Osteocyte (in vitro differentiated cells): ENCODE measurements around the gene EXOC3L4. TPM values are rescaled to one million over a fixed set of nuclear protein-coding genes. Genes with fewer than 3 reads are reported as not detected.

Experiments used
- DNase-seq: peaks from one replicate; pipeline ENCODE4 v3.0.0; 2021; ENCODE audit warnings: mixed read lengths; ENCODE audit not compliant: unreplicated experiment; ENCODE audit errors: extremely low spot score
- H3K27ac Mint-ChIP-seq: one replicate; pipeline ENCODE4 v1.8.0; 2021; ENCODE audit warnings: mild to moderate bottlenecking, mixed read lengths; ENCODE audit not compliant: unreplicated experiment
- H3K27me3 Mint-ChIP-seq: one replicate; pipeline ENCODE4 v1.8.0; 2021; ENCODE audit warnings: mixed read lengths; ENCODE audit not compliant: unreplicated experiment
- H3K36me3 Mint-ChIP-seq: one replicate; pipeline ENCODE4 v1.8.0; 2021; ENCODE audit warnings: mixed read lengths; ENCODE audit not compliant: unreplicated experiment
- H3K4me1 Mint-ChIP-seq: one replicate; pipeline ENCODE4 v1.8.0; 2021; ENCODE audit warnings: mixed read lengths; ENCODE audit not compliant: unreplicated experiment
- H3K4me3 Mint-ChIP-seq: one replicate; pipeline ENCODE4 v1.8.0; 2021; ENCODE audit warnings: mild to moderate bottlenecking, moderate library complexity, mixed read lengths; ENCODE audit not compliant: unreplicated experiment
- H3K9me3 Mint-ChIP-seq: one replicate; pipeline ENCODE4 v1.8.0; 2021; ENCODE audit warnings: mixed read lengths; ENCODE audit not compliant: unreplicated experiment
- total RNA-seq: library from RNA; stranded (reverse); gene quantifications from 2 replicates; pipeline ENCODE4 v1.2.1, GENCODE V29; 2021
- TF ChIP-seq, protein P1 (sequence below): fragments of 200-600 bp; sonication (generic); IDR thresholded peaks from 2 replicates; pipeline ENCODE4 v1.5.0; 2021; ENCODE audit warnings: antibody characterized with exemption, mild to moderate bottlenecking, moderate library complexity

The EXOC3L4 gene
- total RNA-seq, 1 donor from 2014 or later: 0.86 TPM

DNA sequence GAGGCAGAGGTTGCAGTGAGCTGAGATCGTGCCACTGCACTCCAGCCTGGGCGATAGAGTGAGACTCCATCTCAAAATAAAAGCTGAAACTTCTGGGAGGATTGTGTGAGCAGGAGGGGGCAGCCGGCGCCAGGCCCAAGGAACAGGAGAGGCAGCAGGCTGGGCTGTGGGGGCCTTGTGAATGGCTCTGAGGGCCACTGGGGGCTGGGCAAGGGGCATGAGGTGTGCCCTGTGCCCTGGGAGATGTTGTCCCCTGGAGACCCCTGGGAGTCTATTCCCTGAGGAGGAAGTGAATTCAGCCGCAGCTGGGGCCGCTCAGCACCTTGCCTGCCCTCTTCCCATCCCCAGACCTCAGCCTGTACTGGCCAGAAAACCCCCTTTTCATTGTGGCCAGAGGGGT, 5.6 kb upstream of the EXOC3L4 start:
- peaks cover 10% of the 10 kb centered on the region for H3K27me3 Mint-ChIP-seq
- no peak overlapping the region for H3K4me3 Mint-ChIP-seq
- TF ChIP-seq, protein P1, sequence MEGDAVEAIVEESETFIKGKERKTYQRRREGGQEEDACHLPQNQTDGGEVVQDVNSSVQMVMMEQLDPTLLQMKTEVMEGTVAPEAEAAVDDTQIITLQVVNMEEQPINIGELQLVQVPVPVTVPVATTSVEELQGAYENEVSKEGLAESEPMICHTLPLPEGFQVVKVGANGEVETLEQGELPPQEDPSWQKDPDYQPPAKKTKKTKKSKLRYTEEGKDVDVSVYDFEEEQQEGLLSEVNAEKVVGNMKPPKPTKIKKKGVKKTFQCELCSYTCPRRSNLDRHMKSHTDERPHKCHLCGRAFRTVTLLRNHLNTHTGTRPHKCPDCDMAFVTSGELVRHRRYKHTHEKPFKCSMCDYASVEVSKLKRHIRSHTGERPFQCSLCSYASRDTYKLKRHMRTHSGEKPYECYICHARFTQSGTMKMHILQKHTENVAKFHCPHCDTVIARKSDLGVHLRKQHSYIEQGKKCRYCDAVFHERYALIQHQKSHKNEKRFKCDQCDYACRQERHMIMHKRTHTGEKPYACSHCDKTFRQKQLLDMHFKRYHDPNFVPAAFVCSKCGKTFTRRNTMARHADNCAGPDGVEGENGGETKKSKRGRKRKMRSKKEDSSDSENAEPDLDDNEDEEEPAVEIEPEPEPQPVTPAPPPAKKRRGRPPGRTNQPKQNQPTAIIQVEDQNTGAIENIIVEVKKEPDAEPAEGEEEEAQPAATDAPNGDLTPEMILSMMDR: no peak
- peaks cover 3% of the 10 kb centered on the region for H3K4me1 Mint-ChIP-seq
- H3K36me3 Mint-ChIP-seq: no peaks in the 10 kb centered on the region
- no peak for DNase-seq
- no peaks in the 10 kb centered on the region for H3K9me3 Mint-ChIP-seq
- H3K27ac Mint-ChIP-seq: no peak overlapping the region

DNA sequence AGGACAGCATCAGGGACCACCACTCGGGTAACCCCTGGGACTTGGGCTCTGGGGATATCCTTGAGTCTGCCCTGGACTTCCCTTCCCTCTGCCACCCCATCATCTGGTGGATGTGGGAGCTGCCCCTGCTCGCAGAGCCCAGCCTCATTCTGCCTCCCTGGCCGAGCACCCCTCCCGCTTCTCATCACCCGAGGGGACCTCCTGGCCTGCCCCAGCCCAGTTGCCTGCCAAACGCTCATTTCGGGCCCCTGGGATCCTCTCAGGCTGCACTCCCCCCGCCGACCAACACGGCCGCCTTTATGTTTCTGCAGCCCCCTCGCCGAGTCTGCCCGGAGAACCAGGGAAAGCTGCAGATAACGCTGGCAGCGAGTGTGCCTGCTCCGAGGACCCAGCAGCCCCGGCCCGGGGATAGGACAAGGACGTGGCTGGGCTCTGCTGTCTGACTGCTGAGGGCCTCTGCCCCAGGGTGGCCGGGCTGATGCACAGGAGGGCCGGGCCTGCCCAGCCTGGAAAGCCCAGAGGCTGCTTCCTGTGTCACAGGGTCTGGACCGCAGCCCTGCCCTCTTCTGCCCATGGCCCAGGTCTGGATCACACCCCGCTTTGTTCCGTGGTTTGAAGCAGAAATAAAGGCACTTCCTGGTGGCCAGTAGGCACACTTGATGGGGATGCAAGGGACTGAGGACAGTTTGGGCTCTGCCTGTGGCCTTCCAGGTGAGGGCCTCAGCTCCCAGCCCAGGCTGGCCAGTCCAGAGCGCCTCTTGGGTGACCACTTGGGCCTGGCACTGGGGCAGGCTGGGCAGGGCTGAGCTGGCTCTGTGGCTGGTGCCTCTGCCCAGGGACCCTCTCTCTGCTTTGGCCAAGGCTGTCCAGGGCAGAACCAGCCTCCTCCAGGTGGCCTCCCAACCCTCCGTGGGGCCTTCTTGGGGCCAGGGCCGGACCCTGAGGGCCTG, 4.9 kb upstream of the EXOC3L4 start:
- Mint-ChIP-seq H3K4me3 (no peak overlapping the region), H3K4me1 (peaks cover 2% of the 10 kb centered on the region), H3K27me3 (peaks cover 8% of the 10 kb centered on the region), H3K27ac (no peak overlapping the region), H3K36me3 (no peaks in the 10 kb centered on the region), H3K9me3 (no peaks in the 10 kb centered on the region)
- TF ChIP-seq, protein P1: no peak
- DNase-seq: no peak

DNA sequence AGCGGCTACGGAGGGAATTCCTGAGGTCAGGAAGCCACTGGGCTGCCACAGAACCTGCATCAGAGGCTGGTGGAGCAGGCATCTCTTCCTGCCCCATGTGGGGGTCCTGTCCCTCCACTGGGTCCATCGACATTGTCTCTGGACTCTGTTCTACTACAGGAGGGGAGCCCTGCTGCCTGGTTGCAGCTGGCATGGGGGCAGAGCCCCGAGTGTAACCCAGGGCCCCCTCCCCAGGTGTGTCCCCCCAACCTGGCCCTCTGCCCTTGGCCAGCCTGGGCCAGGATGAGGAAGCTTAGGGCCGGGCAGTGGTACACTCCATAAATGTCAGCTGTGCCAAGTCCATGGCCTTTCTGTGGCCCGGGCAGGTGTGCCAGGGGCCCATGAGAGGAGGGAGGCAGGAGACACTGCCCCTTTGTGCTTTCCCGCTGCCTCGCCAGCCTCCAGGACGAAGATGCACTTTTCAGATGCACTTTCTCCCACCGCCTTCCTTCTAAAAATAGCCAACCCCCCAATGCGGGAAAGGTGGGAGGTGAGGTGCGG, 4.0 kb upstream of the EXOC3L4 start:
- no peak overlapping the region for H3K4me3 Mint-ChIP-seq

DNA sequence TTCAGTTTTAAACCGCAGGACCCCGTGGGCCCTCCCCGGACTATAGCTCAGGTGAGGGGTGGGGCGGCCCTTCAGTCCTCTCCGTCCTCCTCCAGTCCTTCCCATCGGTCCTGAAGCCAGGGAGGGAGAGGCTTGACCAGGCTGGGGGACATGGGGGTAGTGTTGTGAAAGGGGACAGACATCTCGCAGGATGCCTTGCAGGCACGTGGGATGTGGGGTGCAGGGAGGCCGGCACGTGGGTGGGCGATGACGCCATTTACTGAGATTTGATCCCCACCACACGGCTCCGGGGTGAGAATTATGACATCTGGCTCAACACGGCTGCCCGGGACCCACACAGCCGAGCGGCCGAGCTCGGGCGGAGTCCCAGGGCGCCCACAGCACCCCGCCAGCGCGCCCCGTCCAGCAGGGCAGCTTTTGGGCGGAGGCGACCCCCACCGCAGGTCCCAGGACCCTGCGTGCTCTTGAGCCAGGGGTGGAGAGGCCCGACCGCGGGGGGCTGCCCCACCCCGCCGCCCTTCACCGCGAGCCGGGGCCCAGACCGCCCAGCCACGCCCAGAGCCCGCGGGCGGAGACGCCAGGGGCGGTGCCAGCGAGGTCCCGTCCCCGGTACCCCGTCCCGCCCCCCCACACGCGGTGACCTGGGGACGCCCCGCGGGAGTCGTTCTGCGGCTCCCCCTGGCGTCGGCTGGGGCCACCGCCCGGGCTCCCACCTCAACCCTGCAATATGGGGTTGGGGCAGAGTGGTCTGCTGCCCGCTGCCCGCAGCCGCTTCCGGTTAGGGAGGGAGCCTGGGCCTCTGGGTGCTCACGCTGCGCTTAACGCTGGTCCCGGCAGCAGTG, 3.3 kb upstream of the EXOC3L4 start:
- Mint-ChIP-seq H3K27me3 (peaks cover 2% of the 10 kb centered on the region), H3K36me3 (no peaks in the 10 kb centered on the region), H3K4me3 (no peak overlapping the region), H3K9me3 (no peaks in the 10 kb centered on the region), H3K27ac (no peak overlapping the region), H3K4me1 (peaks cover 4% of the 10 kb centered on the region)
- TF ChIP-seq, protein P1: peak; percentile 40
- DNase-seq: no peak

More for the DNA sequence above, 4.0 kb upstream of the EXOC3L4 start:
- Mint-ChIP-seq H3K27ac (no peak overlapping the region), H3K9me3 (no peaks in the 10 kb centered on the region), H3K27me3 (peaks cover 3% of the 10 kb centered on the region), H3K36me3 (no peaks in the 10 kb centered on the region), H3K4me1 (peaks cover 4% of the 10 kb centered on the region)
- TF ChIP-seq, protein P1: no peak
- no peak for DNase-seq

DNA sequence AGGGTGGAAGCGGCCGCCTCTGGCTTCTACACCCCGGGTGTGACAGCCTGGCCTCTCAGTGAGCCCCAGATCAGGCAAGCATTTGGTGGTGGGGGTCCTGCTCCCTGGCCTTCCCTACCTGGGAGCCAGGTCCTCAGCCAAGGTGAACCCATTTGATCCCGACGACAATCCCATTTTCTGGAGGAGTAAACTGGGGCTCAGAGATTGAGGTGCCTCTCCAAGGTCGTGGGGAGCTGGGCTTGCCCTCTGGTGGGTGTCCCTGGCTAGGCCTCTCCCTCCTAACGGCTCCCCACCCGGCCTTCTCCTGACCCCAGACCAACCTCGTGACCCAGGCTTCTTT, 2.7 kb upstream of the EXOC3L4 start:
- TF ChIP-seq, protein P1: no peak
- H3K27me3 Mint-ChIP-seq: peaks cover 5% of the 10 kb centered on the region
- DNase-seq: no peak
- H3K9me3 Mint-ChIP-seq: no peaks in the 10 kb centered on the region
- peaks cover 4% of the 10 kb centered on the region for H3K4me1 Mint-ChIP-seq
- no peak overlapping the region for H3K4me3 Mint-ChIP-seq
- no peaks in the 10 kb centered on the region for H3K36me3 Mint-ChIP-seq
- H3K27ac Mint-ChIP-seq: no peak overlapping the region
